IPS-15b (cell line): ENCODE results near the gene LCORL.
A peak's percentile ranks its signal among the peaks of the same experiment; 100 is the strongest.

Experiments used
- H3K27me3 ChIP-seq: one replicate; pipeline ENCODE4 v1.6.1; 2013; ENCODE audit warnings: low read length; ENCODE audit not compliant: control insufficient read depth, insufficient read depth
- H3K36me3 ChIP-seq: one replicate; pipeline ENCODE4 v1.6.1; 2013; ENCODE audit warnings: low read length; ENCODE audit not compliant: control insufficient read depth, insufficient read depth
- H3K4me1 ChIP-seq: one replicate; pipeline ENCODE4 v1.6.1; 2013; ENCODE audit warnings: mild to moderate bottlenecking, low read length; ENCODE audit not compliant: control insufficient read depth, insufficient read depth
- H3K4me3 ChIP-seq: one replicate; pipeline ENCODE4 v1.5.1; 2013; ENCODE audit warnings: low read depth, low read length
- H3K9ac ChIP-seq: one replicate; pipeline ENCODE4 v1.6.1; 2013; ENCODE audit warnings: low read depth, mild to moderate bottlenecking, low read length
- H3K9me3 ChIP-seq: one replicate; pipeline ENCODE4 v1.6.1; 2013; ENCODE audit warnings: mild to moderate bottlenecking, low read length; ENCODE audit not compliant: control insufficient read depth, insufficient read depth

Gene LCORL

GRCh38 chr4:18021720-18022571 is at the start of gene LCORL:
TSS of gene LCORL (minus strand) at chr4:18021755. CDS start at chr4:18021751, 4 bp downstream.
- H3K4me1 ChIP-seq = no peaks in the 10 kb centered on the region
- no peaks in the 10 kb centered on the region for H3K36me3 ChIP-seq
- H3K4me3 ChIP-seq = peak within 1 kb of the TSS; percentile 73
- no peaks in the 10 kb centered on the region for H3K9me3 ChIP-seq
- peaks cover 30% of the 10 kb centered on the region for H3K27me3 ChIP-seq
- H3K9ac ChIP-seq = peak within 1 kb of the TSS; percentile 70

GRCh38 chr4:18069810-18070209 is 48.3 kb upstream of the LCORL start:
- Histone ChIP-seq H3K36me3 (no peaks in the 10 kb centered on the region), H3K9me3 (no peaks in the 10 kb centered on the region)

GRCh38 chr4:18067031-18067430 is 45.5 kb upstream of the LCORL start:
- Histone ChIP-seq H3K9me3 (no peaks in the 10 kb centered on the region), H3K9ac (no peak overlapping the region), H3K27me3 (no peaks in the 10 kb centered on the region), H3K4me3 (no peak overlapping the region), H3K36me3 (no peaks in the 10 kb centered on the region), H3K4me1 (no peaks in the 10 kb centered on the region)

More at GRCh38 chr4:18069810-18070209, 48.3 kb upstream of the LCORL start:
- no peaks in the 10 kb centered on the region for H3K4me1 ChIP-seq
- no peak overlapping the region for H3K4me3 ChIP-seq
- H3K27me3 ChIP-seq = no peaks in the 10 kb centered on the region
- H3K9ac ChIP-seq = no peak overlapping the region

GRCh38 chr4:18063079-18063478 is 41.5 kb upstream of the LCORL start:
- Histone ChIP-seq H3K36me3 (no peaks in the 10 kb centered on the region), H3K9ac (no peak overlapping the region), H3K4me1 (peaks cover 2% of the 10 kb centered on the region), H3K9me3 (no peaks in the 10 kb centered on the region), H3K27me3 (no peaks in the 10 kb centered on the region), H3K4me3 (no peak overlapping the region)

- Histone ChIP-seq H3K27me3 (no peaks in the 10 kb centered on the region), H3K9ac (no peak overlapping the region), H3K4me3 (no peak overlapping the region), H3K36me3 (no peaks in the 10 kb centered on the region), H3K4me1 (peaks cover 2% of the 10 kb centered on the region), H3K9me3 (no peaks in the 10 kb centered on the region)
These were observed 36.4 kb upstream of the LCORL start for GRCh38 chr4:18057821-18058533.

- Histone ChIP-seq H3K9ac (no peak overlapping the region), H3K27me3 (no peaks in the 10 kb centered on the region), H3K4me3 (no peak overlapping the region), H3K4me1 (peaks cover 2% of the 10 kb centered on the region), H3K9me3 (no peaks in the 10 kb centered on the region), H3K36me3 (no peaks in the 10 kb centered on the region)
These were observed 34.5 kb upstream of the LCORL start for GRCh38 chr4:18056030-18056429.

- H3K36me3 ChIP-seq = no peaks in the 10 kb centered on the region
These were observed 30.6 kb upstream of the LCORL start for GRCh38 chr4:18052158-18052557.

GRCh38 chr4:18051281-18051680 is 29.7 kb upstream of the LCORL start:
- H3K4me1 ChIP-seq = no peaks in the 10 kb centered on the region
- no peaks in the 10 kb centered on the region for H3K9me3 ChIP-seq
- H3K36me3 ChIP-seq = no peaks in the 10 kb centered on the region
- H3K27me3 ChIP-seq = no peaks in the 10 kb centered on the region
- no peak overlapping the region for H3K9ac ChIP-seq
- no peak overlapping the region for H3K4me3 ChIP-seq

More at GRCh38 chr4:18052158-18052557, 30.6 kb upstream of the LCORL start:
- no peaks in the 10 kb centered on the region for H3K27me3 ChIP-seq
- no peaks in the 10 kb centered on the region for H3K4me1 ChIP-seq
- no peak overlapping the region for H3K4me3 ChIP-seq
- H3K9ac ChIP-seq = no peak overlapping the region
- H3K9me3 ChIP-seq = no peaks in the 10 kb centered on the region

- Histone ChIP-seq H3K9me3 (no peaks in the 10 kb centered on the region), H3K9ac (no peak overlapping the region), H3K27me3 (no peaks in the 10 kb centered on the region), H3K4me3 (no peak overlapping the region), H3K4me1 (no peaks in the 10 kb centered on the region), H3K36me3 (no peaks in the 10 kb centered on the region)
These were observed 28.9 kb upstream of the LCORL start for GRCh38 chr4:18050448-18050847.

- no peak overlapping the region for H3K9ac ChIP-seq
- H3K36me3 ChIP-seq = no peaks in the 10 kb centered on the region
- no peak overlapping the region for H3K4me3 ChIP-seq
- no peaks in the 10 kb centered on the region for H3K4me1 ChIP-seq
- H3K27me3 ChIP-seq = no peaks in the 10 kb centered on the region
- no peaks in the 10 kb centered on the region for H3K9me3 ChIP-seq
These were observed 27.9 kb upstream of the LCORL start for GRCh38 chr4:18049446-18049845.

- Histone ChIP-seq H3K4me1 (no peaks in the 10 kb centered on the region), H3K9ac (no peak overlapping the region), H3K4me3 (no peak overlapping the region), H3K27me3 (no peaks in the 10 kb centered on the region), H3K36me3 (no peaks in the 10 kb centered on the region), H3K9me3 (no peaks in the 10 kb centered on the region)
These were observed 21.2 kb upstream of the LCORL start for GRCh38 chr4:18042754-18043153.

- no peaks in the 10 kb centered on the region for H3K36me3 ChIP-seq
- no peak overlapping the region for H3K9ac ChIP-seq
- H3K4me1 ChIP-seq = no peaks in the 10 kb centered on the region
- H3K27me3 ChIP-seq = no peaks in the 10 kb centered on the region
- no peak overlapping the region for H3K4me3 ChIP-seq
- no peaks in the 10 kb centered on the region for H3K9me3 ChIP-seq
These were observed 20.5 kb upstream of the LCORL start for GRCh38 chr4:18042012-18042411.
